Caco-2 (cell line): ENCODE measurements around the gene PXK. TPM values are rescaled to one million over a fixed set of nuclear protein-coding genes. Genes with fewer than 3 reads are reported as not detected.
"Not testable (repeated sequence)": the region's sequence is repeated elsewhere in the genome, so short reads cannot be mapped to it uniquely, and the experiment has no call there.

ENCODE experiments used
- BruUV-seq: library from RNA; stranded (reverse); fragments of 400-500 nt; replicated peaks from 2 replicates; lab custom pipeline; 2021; lab: Mats Ljungman, UMichigan
- CTCF ChIA-PET: fragments of 300-600 bp; sonication (Branson Sonifier 250); formaldehyde crosslinking; loops from one replicate; lab custom pipeline; 2022; ENCODE audit warnings: antibody characterized with exemption; lab: Charles Lee
- POLR2A ChIA-PET: fragments of 300-600 bp; sonication (Branson Sonifier 250); formaldehyde crosslinking; loops from one replicate; lab custom pipeline; 2022; ENCODE audit warnings: antibody characterized with exemption; lab: Charles Lee
- DNase-seq, 2 experiments: peaks; one replicate each; pipeline versions ENCODE4 v3.0.0 to v3.0.0-alpha.2; 2020 to 2022
- H3K27me3 ChIP-seq: replicated peaks from 2 replicates; pipeline ENCODE4 v1.6.0; 2011; ENCODE audit warnings: low read length; ENCODE audit not compliant: control insufficient read depth, insufficient read depth
- H3K36me3 ChIP-seq: 2 replicates; pipeline ENCODE4 v1.5.1; 2011; ENCODE audit warnings: low read length; ENCODE audit not compliant: control insufficient read depth, insufficient read depth
- H3K4me1 ChIP-seq: fragments of 250-450 bp; sonication (Bioruptor Pico); 2 replicates; pipeline ENCODE4 v1.5.1; 2020; ENCODE audit warnings: mild to moderate bottlenecking
- H3K4me3 ChIP-seq: 2 replicates; pipeline ENCODE4 v1.5.1; 2011; ENCODE audit warnings: low read depth, mild to moderate bottlenecking, control low read depth, low read length
- H3K9me3 ChIP-seq: fragments of 250-450 bp; sonication (Bioruptor Pico); 2 replicates; pipeline ENCODE4 v1.5.1; 2020; ENCODE audit warnings: mild to moderate bottlenecking, moderate library complexity
- H3K27ac Mint-ChIP-seq: one replicate; pipeline ENCODE4 v1.8.0; 2022; ENCODE audit warnings: mixed read lengths; ENCODE audit not compliant: unreplicated experiment
- H3K27me3 Mint-ChIP-seq: one replicate; pipeline ENCODE4 v1.8.0; 2022; ENCODE audit warnings: mixed read lengths; ENCODE audit not compliant: insufficient read depth, unreplicated experiment
- H3K36me3 Mint-ChIP-seq: one replicate; pipeline ENCODE4 v1.8.0; 2022; ENCODE audit warnings: mild to moderate bottlenecking, mixed read lengths; ENCODE audit not compliant: insufficient read depth, unreplicated experiment
- H3K4me1 Mint-ChIP-seq: one replicate; pipeline ENCODE4 v1.8.0; 2022; ENCODE audit warnings: low read depth, mixed read lengths; ENCODE audit not compliant: unreplicated experiment
- H3K4me3 Mint-ChIP-seq: one replicate; pipeline ENCODE4 v1.8.0; 2022; ENCODE audit warnings: mild to moderate bottlenecking, moderate library complexity, mixed read lengths; ENCODE audit not compliant: unreplicated experiment
- H3K9me3 Mint-ChIP-seq: one replicate; pipeline ENCODE4 v1.8.0; 2022; ENCODE audit warnings: mixed read lengths; ENCODE audit not compliant: unreplicated experiment
- intact Hi-C: fragments of 100-400 bp; cut with micrococcal nuclease; formaldehyde crosslinking; loops from one replicate; pipeline ENCODE4 v1.10.0; 2022; ENCODE audit not compliant: unreplicated experiment
- total RNA-seq: library from RNA; stranded (reverse); gene quantifications from 2 replicates; pipeline ENCODE4 v1.2.3, GENCODE V29; 2022
- TF ChIP-seq, protein P1 (sequence below), 2 experiments: fragments of 200-600 bp in 1 of 2; IDR thresholded peaks; 1 replicate in 1 of 2; 2 replicates in 1 of 2; pipeline versions ENCODE4 v1.5.1 to v1.8.0; 2011 to 2022; ENCODE audit warnings: antibody characterized with exemption in 1 of 2, control low read depth in 1 of 2, inconsistent platforms in 1 of 2, low read depth in 1 of 2, low read length in 1 of 2, mild to moderate bottlenecking in 1 of 2, moderate library complexity in 1 of 2; ENCODE audit not compliant: insufficient read depth in 1 of 2, severe bottlenecking in 1 of 2, unreplicated experiment in 1 of 2

Gene PXK
- total RNA-seq, 1 experiment from 2014 or later, result 9.1 TPM

DNA sequence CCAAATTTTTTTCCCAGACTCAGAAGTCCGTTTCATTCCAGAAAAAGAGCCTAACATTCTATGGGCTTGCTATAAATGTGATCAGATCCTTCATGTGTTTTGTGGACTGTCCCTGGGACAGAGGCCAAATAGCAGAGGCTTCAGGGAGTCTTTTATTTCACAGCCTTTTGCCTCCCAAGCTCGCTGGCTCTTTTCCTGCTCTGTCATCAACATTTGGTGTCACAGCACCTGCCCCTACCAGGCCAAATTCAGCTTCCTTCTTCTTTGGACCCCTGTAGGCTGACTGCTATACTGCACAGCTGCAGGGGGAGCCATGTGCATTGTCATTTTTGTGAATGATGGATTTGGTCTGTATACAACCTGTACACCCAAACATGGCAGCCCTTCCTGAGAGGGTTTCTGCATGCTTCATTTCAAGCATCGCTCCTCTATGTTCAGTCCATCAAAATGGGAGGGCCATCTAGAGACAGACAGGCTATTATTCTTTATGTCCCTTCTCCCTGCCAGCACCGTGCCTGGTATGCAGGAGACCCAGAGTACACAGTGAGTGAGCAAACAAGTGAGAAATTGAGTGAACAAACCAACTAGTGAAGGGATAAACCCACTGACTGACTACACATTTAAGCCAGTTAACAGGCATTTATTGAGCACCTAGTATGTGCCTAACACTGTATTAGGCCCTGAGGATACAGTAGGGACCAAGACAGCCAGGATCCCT is 44.5 kb upstream of the PXK start:
- H3K9me3 Mint-ChIP-seq, result no peaks in the 10 kb centered on the region
- no peak overlapping the region for H3K4me3 Mint-ChIP-seq
- no peak for DNase-seq
- no TSS peak for BruUV-seq
- H3K27me3 Mint-ChIP-seq, result no peaks in the 10 kb centered on the region
- CTCF ChIA-PET, result interaction anchor here (0.9 kb wide), 1 partner anchor 123 kb away, joined by 3 read pairs; no protein-coding TSS in a partner anchor
- Histone ChIP-seq H3K9me3 (no peaks in the 10 kb centered on the region), H3K4me1 (no peaks in the 10 kb centered on the region), H3K27me3 (no peaks in the 10 kb centered on the region), H3K4me3 (no peak overlapping the region), H3K36me3 (peaks cover 2% of the 10 kb centered on the region; the same call in 1 of the 2 replicates)
- H3K4me1 Mint-ChIP-seq, result no peaks in the 10 kb centered on the region
- H3K27ac Mint-ChIP-seq, result no peak overlapping the region
- no peaks in the 10 kb centered on the region for H3K36me3 Mint-ChIP-seq
- intact Hi-C loops, result no loop called here
- TF ChIP-seq, protein P1, sequence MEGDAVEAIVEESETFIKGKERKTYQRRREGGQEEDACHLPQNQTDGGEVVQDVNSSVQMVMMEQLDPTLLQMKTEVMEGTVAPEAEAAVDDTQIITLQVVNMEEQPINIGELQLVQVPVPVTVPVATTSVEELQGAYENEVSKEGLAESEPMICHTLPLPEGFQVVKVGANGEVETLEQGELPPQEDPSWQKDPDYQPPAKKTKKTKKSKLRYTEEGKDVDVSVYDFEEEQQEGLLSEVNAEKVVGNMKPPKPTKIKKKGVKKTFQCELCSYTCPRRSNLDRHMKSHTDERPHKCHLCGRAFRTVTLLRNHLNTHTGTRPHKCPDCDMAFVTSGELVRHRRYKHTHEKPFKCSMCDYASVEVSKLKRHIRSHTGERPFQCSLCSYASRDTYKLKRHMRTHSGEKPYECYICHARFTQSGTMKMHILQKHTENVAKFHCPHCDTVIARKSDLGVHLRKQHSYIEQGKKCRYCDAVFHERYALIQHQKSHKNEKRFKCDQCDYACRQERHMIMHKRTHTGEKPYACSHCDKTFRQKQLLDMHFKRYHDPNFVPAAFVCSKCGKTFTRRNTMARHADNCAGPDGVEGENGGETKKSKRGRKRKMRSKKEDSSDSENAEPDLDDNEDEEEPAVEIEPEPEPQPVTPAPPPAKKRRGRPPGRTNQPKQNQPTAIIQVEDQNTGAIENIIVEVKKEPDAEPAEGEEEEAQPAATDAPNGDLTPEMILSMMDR (IDR thresholded peaks at IDR 0.05; ENCODE audit: insufficient read depth in 1 of 2, low read depth in 1 of 2, low read length in 1 of 2, severe bottlenecking in 1 of 2, unreplicated experiment in 1 of 2), result no peak
- POLR2A ChIA-PET, result no interaction called here

DNA sequence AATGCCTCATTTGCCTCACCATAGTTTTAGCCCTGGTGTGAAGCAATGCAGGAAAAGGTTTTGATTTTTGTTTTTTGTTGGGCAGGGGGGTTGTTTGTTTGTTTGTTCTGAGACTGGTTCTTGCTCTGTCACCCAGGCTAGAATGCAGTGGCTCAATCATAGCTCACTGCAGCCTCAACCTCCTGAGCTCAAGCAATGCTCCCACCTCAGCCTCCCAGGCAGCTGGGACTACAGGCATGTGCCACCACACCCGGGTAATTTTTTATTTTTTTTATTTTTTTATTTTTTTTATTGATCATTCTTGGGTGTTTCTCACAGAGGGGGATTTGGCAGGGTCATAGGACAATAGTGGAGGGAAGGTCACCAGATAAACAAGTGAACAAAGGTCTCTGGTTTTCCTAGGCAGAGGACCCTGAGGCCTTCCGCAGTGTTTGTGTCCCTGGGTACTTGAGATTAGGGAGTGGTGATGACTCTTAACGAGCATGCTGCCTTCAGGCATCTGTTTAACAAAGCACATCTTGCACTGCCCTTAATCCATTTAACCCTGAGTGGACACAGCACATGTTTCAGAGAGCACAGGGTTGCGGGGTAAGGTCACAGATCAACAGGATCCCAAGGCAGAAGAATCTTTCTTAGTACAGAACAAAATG is 43.6 kb upstream of the PXK start:
- H3K9me3 Mint-ChIP-seq, POLR2A ChIA-PET, H3K4me1 Mint-ChIP-seq: not testable (repeated sequence)

DNA sequence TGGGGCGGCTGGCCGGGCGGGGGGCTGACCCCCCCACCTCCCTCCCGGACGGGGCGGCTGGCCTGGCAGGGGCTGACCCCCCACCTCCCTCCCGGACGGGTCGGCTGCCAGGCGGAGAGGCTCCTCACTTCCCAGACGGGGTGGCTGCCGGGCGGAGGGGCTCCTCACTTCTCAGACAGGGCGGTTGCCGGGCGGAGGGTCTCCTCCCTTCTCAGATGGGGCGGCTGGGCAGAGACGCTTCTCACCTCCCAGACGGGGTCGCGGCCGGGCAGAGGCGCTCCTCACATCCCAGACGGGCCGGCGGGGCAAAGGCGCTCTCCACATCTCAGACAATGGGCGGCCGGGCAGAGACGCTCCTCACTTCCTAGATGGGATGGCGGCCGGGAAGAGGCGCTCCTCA is 42.2 kb upstream of the PXK start:
- DNase-seq, H3K4me1 Mint-ChIP-seq, H3K27me3 Mint-ChIP-seq, H3K36me3 Mint-ChIP-seq, H3K4me3 Mint-ChIP-seq, intact Hi-C loops, H3K9me3 Mint-ChIP-seq, H3K4me3 ChIP-seq, H3K36me3 ChIP-seq, BruUV-seq, H3K4me1 ChIP-seq, H3K27me3 ChIP-seq, H3K27ac Mint-ChIP-seq, H3K9me3 ChIP-seq, CTCF ChIA-PET, POLR2A ChIA-PET: not testable (repeated sequence)

More for the DNA sequence above, 43.6 kb upstream of the PXK start:
- H3K27me3 ChIP-seq, H3K4me3 Mint-ChIP-seq, H3K36me3 ChIP-seq, intact Hi-C loops, H3K9me3 ChIP-seq, H3K4me1 ChIP-seq, BruUV-seq, H3K36me3 Mint-ChIP-seq, H3K27ac Mint-ChIP-seq, CTCF ChIA-PET, H3K4me3 ChIP-seq, DNase-seq, H3K27me3 Mint-ChIP-seq: not testable (repeated sequence)

DNA sequence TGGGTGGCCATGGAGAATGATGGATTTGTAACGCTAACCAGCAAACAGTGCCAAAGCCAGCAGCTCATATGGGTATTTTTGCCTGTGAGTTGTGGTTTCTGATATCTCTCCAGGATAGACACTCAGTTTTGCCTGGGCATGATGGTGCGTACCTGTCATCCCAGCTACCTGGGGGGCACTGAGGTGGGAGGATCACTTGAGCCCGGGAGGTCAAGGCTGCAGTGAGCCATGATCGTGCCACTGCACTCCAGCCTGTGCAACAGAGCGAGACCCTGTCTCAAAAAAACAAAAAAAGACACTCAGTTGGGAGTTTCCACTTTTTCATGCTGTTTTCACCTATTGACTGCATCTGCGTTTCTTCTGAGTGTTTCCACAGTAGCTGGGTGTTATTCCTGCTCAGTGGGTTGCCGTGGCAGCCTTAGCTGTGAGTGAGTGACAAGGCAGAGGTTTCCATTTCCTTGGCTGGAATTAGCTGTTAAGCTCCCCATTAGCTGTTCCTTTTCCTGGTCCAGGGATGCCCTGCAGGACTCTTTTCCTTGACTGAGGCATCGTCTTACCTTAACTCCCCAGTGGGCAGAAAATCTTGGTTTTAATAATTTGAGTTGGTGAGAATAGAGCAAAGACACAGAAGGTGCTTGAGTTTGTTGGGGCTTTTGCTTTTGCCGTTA is 40.9 kb upstream of the PXK start:
- TF ChIP-seq, protein P1 (IDR thresholded peaks at IDR 0.05; ENCODE audit: insufficient read depth in 1 of 2, low read depth in 1 of 2, low read length in 1 of 2, severe bottlenecking in 1 of 2, unreplicated experiment in 1 of 2), result no peak
- CTCF ChIA-PET, result interaction anchor here (1.3 kb wide), 1 partner anchor 104 kb away, joined by 4 read pairs; no protein-coding TSS in a partner anchor
- Mint-ChIP-seq H3K4me3 (no peak overlapping the region), H3K9me3 (no peaks in the 10 kb centered on the region), H3K36me3 (no peaks in the 10 kb centered on the region), H3K4me1 (no peaks in the 10 kb centered on the region), H3K27me3 (no peaks in the 10 kb centered on the region), H3K27ac (no peak overlapping the region)
- H3K4me3 ChIP-seq, result no peak overlapping the region
- no peaks in the 10 kb centered on the region for H3K9me3 ChIP-seq
- POLR2A ChIA-PET, result no interaction called here
- intact Hi-C loops, result no loop called here
- H3K36me3 ChIP-seq, result peaks cover 2% of the 10 kb centered on the region; the same call in 1 of the 2 replicates
- no peaks in the 10 kb centered on the region for H3K27me3 ChIP-seq
- BruUV-seq, result no TSS peak
- no peak for DNase-seq
- H3K4me1 ChIP-seq, result no peaks in the 10 kb centered on the region
